Suprapubic skin (tissue), 4 donors: ENCODE measurements around the gene HYAL2.

Experiments
- EP300 ChIP-seq: sonication (generic); formaldehyde crosslinking; IDR thresholded peaks from one replicate; pipeline ENCODE4 v1.6.1; 2017; ENCODE audit warnings: antibody characterized with exemption
- POLR2A ChIP-seq, 2 donors: fragments of 450-650 bp; IDR thresholded peaks; one replicate each; pipeline ENCODE4 v1.6.1; 2017; ENCODE audit warnings: antibody characterized with exemption in 2 of 2, mild to moderate bottlenecking in 2 of 2, moderate library complexity in 2 of 2
- POLR2AphosphoS5 ChIP-seq, 3 donors: sonication (generic); formaldehyde crosslinking; IDR thresholded peaks; one replicate each; pipeline ENCODE4 v1.6.1; 2017; ENCODE audit warnings: antibody characterized with exemption in 3 of 3
- TF ChIP-seq, protein P1 (sequence below), 2 donors: fragments of 200-600 bp in 1 of 2; fragments of 450-650 bp in 1 of 2; sonication (generic) in 1 of 2; IDR thresholded peaks; one replicate each; pipeline ENCODE4 v1.5.1; 2016 to 2019; ENCODE audit warnings: antibody characterized with exemption in 2 of 2, mild to moderate bottlenecking in 1 of 2, moderate library complexity in 1 of 2

DNA sequence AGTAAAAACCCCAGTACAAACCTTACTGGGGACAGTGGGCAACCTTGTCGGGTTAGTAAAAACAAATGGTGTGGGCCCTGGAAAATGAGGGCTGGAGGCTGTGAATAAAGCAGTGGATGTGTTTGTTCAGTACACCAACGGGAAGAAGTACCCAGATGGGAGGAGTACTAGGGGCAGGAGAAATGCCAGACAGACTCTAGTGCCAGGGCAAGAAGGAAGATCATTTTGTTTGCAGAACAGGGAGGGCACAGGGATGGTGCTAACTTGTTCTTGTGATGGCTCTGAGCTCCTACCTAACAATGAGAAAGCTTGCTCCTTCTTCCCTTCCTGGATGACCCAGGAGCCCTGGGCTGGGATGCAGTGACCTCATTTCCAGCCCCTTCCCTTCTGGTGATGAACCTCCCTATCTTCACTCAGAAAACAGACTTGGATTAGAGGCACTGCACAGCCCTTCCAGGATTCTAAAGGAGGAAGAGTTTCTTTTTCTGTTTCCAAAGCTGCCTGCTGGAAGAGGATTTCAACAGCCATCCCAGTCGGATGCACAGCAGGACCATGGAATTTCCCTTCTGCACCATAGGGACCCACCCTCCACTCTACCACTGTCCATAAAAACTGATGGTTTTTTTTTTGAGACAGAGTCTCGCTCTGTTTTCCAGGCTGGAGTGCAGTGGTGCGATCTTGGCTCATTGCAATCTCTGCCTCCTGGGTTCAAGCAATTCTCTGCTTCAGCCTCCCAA lies 12.0 kb upstream of the HYAL2 start:
- TF ChIP-seq EP300 (no peak), POLR2AphosphoS5 (IDR thresholded peaks at IDR 0.05) (no peak), POLR2A (IDR thresholded peaks at IDR 0.05) (no peak)
- TF ChIP-seq, protein P1, sequence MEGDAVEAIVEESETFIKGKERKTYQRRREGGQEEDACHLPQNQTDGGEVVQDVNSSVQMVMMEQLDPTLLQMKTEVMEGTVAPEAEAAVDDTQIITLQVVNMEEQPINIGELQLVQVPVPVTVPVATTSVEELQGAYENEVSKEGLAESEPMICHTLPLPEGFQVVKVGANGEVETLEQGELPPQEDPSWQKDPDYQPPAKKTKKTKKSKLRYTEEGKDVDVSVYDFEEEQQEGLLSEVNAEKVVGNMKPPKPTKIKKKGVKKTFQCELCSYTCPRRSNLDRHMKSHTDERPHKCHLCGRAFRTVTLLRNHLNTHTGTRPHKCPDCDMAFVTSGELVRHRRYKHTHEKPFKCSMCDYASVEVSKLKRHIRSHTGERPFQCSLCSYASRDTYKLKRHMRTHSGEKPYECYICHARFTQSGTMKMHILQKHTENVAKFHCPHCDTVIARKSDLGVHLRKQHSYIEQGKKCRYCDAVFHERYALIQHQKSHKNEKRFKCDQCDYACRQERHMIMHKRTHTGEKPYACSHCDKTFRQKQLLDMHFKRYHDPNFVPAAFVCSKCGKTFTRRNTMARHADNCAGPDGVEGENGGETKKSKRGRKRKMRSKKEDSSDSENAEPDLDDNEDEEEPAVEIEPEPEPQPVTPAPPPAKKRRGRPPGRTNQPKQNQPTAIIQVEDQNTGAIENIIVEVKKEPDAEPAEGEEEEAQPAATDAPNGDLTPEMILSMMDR (IDR thresholded peaks at IDR 0.05): no peak
